CD4-positive, alpha-beta T cell treated with Interleukin-12 subunit alpha and Interleukin-12 subunit beta, for 1 hour (primary cell): ENCODE measurements around the gene DPEP1.
"Not testable (repeated sequence)": the region's sequence is repeated elsewhere in the genome, so short reads cannot be mapped to it uniquely, and the experiment has no call there.

ENCODE experiments used
- DNase-seq: peaks from one replicate; pipeline ENCODE4 v3.0.0-alpha.2; 2020

The DPEP1 gene

GRCh38 chr16:89579351-89579750 lies 34.1 kb upstream of the DPEP1 start:
- no peak for DNase-seq

DNA sequence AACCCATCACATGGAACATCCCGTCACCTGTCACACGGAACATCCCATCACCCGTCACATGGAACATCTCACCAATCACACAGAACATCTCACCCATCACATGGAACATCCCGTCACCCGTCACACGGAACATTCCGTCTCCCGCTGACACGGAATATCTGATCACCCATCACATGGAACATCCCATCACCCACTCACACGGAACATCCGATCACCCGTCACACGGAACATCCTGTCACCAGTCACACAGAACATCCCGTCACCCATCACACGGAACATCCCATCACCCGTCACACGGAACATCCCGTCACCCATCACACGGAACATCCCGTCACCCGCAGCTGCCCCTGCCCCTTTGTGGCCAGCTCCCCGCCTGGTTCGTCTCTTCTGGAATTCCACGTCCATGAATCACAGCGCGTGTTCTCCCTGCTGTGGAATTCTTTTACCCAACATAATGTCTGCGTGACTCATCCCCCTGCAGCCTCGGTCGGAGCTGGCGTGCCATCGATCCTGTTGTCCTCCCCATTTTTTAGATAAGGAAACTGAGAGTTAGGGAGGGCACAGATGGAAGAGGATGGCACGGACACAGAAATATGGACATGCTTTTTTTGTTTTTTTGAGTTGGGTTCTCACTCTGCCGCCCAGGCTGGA lies 32.3 kb upstream of the DPEP1 start:
- no peak for DNase-seq

DNA sequence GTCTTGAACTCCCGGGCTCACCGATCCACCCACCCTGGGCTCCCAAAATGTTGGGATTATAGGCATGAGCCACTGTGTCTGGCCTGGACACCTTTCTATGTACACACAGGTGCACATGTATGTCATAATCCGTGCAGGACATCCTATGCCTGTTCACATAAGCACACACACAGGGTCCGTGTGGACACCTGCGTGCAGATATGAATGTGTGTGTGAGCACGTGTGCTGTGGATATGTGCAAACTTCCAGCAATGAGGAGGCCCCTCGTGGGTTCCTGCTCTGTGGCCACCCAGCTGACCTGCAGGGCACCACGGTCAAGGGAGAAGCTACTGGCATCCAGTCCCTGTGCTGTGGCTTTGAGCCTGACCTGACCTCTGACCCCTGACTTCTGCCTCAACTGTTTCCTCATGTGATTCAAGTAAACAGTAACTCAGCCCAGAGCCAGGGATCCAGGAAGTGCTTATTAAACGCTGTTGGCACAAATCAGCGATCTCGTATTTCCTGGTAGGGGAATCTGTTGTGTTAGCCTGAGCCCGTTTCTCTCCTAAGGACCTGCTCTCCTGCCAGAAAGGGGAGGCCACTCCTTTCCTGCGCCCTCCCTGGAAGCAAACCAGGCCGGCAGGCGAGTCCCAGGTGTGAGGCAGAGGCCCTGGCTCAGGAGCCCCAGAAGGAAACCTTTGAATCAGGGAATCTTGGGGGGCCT lies 31.4 kb upstream of the DPEP1 start:
- DNase-seq, result no peak

DNA sequence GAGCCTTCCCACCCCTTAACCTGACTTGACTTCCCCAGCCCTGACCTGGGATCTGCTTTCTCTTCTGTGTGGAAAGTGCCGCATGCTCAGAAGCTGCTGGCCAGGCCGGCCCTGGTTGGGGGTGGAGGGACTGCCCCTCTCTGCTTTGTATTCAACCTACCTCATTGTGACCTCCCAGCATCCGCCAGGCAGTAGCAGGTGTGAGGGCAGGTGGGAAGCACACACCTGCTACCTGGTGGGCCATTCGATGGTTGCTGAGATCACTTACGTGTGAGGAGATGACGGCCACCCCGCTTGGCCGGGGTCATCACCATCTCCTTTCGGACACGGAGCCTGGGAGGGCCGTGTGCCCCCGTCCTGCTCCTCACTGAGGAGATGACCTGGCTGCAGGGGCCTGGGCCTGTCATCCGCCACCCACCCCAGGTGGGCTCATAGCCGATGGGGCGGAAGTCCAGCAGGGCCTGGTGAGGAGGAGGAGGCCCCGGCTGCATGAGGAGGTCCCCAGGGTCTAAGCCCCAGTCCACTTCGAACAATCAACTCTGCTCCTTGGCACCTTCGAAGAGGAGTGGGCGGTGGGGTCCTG lies 30.7 kb upstream of the DPEP1 start:
- DNase-seq, result no peak

- DNase-seq, result no peak
Observed at GRCh38 chr16:89583197-89583894, 30.1 kb upstream of the DPEP1 start.

- DNase-seq, result no peak
Observed at GRCh38 chr16:89583895-89584644, 29.4 kb upstream of the DPEP1 start.

DNA sequence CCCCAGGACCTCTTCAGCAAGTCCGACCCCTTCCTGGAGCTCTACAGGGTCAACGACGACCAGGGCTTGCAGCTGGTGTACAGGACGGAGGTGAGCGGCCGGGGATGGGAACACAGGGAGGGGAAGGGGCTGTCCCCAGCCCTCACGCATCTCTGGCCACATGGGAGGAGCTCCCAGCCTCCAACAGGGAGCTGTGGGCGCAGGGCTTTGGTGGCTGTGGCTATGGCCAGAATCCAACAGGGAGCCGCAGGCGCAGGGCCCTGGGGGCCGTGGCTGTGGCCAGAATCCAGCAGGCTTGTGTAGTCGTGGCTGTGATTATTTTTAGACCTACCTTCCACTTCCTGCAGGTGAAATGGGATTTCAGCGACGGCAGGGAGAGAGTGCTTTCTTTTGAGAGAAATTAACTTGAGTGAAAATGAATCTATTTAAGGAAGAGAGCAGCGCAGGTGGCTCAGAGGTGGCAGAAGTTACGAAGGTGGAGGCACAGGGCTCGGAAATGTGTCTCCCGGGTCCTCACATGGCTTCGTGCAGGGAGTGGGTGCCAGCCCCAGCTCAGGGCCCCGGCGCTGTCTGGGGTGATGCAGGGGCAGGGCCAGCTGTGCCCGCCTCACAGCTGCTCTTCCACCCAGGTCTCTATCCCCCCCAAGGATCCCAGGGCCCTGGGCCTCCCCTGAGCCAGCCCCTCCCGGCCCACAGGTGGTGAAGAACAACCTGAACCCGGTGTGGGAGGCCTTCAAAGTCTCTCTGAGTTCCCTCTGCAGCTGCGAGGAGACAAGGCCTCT lies 28.5 kb upstream of the DPEP1 start:
- no peak for DNase-seq

- DNase-seq, result no peak
Observed at GRCh38 chr16:89586218-89586617, 27.2 kb upstream of the DPEP1 start.

GRCh38 chr16:89586853-89587252 lies 26.6 kb upstream of the DPEP1 start:
- DNase-seq, result no peak

DNA sequence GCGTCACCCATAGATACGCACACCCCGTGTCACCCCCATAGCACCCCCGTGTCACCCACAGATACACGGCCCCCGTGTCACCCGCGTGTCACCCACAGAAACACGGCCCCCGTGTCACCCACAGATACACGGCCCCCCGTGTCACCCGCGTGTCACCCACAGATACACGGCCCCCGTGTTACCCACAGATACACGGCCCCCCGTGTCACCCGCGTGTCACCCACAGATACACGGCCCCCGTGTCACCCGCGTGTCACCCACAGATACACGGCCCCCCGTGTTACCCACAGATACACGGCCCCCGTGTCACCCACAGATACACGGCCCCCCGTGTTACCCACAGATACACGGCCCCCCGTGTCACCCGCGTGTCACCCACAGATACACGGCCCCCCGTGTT lies 25.8 kb upstream of the DPEP1 start:
- DNase-seq, result not testable (repeated sequence)

GRCh38 chr16:89588413-89589109 lies 24.9 kb upstream of the DPEP1 start:
- DNase-seq, result no peak

DNA sequence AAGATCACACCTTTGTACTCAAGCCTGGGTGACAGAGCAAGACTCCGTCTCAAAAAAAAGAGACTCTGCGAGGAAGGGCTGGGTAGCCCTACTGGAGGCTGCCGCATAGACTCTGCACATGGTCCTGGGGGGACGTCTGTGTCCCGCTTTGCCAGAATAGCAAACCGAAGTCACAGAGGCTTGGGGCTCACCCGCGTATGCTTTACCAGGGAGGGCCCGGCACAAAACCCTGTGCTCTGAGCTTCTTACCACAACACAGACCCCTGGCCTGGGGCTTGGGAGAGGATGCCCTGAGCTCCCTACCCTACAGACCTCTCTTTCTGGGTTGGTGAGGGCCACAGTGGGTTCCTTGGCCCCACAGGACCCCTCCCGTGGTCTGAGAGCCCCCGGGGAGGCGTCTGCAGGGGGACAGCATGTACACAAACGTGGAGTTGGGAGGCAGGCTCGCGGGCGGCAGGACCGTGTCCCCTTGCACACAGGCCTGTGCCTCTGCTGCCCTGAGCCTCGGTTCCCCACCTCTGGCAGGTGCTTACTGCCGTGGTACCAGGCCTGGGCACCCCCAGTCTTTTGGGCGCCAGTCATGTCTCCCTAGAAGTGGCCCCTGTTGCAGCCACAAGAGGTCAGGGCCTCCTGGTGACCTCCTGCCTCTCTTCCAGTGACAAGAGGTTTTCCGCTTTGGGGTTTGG lies 24.1 kb upstream of the DPEP1 start:
- DNase-seq, result no peak

GRCh38 chr16:89593841-89594240 lies 19.6 kb upstream of the DPEP1 start:
- DNase-seq, result peak; percentile 75

DNA sequence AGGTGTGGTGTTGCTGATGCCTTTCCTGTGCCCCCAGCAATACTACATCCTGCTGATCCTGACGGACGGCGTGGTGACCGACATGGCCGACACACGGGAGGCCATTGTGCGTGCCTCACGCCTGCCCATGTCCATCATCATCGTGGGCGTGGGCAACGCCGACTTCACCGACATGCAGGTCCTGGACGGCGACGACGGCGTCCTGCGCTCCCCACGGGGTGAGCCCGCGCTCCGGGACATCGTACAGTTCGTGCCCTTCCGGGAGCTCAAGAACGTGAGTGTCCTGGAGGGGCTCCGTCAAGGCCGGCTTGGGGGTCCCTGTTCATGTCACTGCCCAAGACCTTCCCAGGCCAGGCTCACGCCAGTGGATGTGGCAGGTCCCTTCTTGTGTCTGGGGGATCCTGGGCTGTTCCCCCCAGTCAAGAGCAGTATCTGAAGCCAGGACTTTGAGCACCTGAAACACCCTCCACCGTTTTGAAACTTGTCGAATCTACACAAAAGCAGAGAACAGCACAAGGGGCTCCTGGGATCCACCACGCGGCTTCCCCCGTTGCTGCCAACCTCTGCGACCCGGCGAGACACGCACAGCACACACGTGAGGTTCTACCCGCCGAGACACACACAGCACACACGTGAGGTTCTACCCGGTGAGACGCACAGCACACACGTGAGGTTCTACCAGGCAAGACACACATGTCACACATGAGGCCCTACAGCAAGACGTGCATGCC lies 17.9 kb upstream of the DPEP1 start:
- DNase-seq, result no peak

DNA sequence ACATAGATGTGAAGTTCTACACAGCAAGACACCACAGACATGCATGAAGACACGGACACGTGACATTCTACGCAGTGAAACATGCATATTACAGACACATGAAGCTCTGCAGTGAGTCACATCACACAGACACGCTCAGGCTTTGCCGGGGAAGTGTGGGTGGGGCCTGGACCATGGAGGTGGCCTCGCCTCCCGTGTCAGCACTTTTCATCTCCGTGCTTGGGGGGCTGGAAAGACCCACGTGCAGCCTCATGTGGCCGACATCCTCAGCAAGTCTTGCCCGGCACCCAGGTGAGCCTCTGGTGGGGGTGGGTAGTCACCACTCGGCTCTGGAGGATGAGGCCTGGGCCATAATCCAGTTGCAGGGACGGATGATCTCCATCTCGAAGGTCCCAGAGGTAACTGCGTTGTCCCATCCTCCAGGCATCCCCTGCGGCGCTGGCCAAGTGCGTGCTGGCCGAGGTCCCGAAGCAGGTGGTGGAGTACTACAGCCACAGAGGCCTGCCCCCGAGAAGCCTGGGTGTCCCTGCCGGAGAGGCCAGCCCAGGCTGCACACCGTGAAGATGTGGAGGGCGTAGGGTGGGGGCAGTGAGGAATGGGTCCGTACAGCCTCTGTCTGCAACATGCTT lies 17.3 kb upstream of the DPEP1 start:
- DNase-seq, result no peak

DNA sequence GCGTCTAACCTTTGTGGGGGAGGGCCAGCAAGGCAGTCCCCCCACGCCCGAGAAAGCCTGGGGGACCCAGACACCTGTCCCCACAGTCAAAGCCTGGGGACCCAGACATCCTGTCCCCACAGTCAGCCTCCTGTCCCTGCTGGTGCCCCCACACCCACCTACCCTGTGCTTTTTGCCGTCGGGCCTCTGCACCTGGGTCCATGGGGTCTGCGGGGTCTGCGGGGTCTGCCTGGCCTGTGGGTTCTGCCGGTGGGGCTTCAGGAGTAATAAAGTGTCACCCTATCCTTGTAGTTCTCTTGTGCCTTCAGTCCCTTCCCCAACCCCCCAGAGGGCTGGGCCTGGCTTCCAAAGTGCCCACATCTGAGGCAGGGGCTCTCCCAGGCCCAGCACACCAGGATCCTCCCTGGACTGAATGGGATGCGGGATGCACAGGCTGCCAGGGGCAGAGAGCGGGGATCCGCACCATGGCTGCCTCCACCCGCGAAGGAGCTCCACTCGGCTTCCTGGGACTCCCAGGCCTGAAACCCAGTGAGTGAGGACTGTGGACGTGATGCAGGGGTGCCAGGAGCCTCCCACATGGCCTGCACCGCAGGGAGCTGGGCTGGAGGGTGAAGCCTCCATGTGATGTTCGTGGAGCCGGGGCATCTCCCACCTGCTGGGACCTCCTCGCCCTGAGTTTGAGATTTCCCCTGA lies 16.3 kb upstream of the DPEP1 start:
- no peak for DNase-seq

- no peak for DNase-seq
Observed at GRCh38 chr16:89598199-89598598, 15.2 kb upstream of the DPEP1 start.

- DNase-seq, result peak; percentile 20
Observed at GRCh38 chr16:89599451-89599858, 14.0 kb upstream of the DPEP1 start.

GRCh38 chr16:89599902-89600301 lies 13.5 kb upstream of the DPEP1 start:
- DNase-seq, result no peak
